ENCODE data around the gene LIX1.

LIX1 gene

DNA sequence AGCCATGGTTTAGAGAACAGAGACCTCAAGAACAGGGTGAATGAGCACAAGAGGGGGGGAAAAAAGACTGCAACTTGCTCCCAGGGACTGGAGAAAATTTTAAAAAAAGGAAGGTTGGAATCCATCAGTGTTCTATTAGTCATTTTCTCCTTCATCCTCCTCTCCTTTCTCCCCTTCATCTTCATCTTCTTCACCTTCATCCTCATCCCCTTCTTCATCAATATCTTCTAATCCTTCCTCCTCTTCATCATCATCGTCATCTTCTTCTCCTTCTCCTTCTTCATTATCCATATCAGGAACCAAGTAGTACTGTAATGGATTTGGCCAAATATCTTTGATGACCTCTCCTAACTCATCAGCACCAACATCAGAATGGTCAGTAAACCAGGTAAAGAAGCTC is 86.1 kb downstream of the LIX1 start:
- Histone ChIP-seq H4K91ac (ENCODE audit: low read length) (no peak overlapping the region), H3K4ac (ENCODE audit: low read depth in 1 of 2, low read length in 2 of 2) (no peak overlapping the region), H4K8ac (ENCODE audit: low read length) (no peak overlapping the region), H3K36me3 (ENCODE audit: control insufficient read depth in 1 of 2, insufficient read depth in 2 of 2, low read depth in 1 of 2, low read length in 2 of 2) (no peaks in the 10 kb centered on the region), H2BK15ac (ENCODE audit: low read depth, poor library complexity, severe bottlenecking) (no peak overlapping the region), H2BK120ac (ENCODE audit: low read depth, low read length) (no peak overlapping the region), H2AFZ (ENCODE audit: low read depth, low read length) (no peak overlapping the region), H3K23ac (ENCODE audit: low read length in 2 of 2) (no peak overlapping the region), H3K79me1 (replicated peaks; ENCODE audit: low read length, poor library complexity, severe bottlenecking) (no peaks in the 10 kb centered on the region), H2BK12ac (ENCODE audit: low read length in 2 of 2) (no peak overlapping the region), H3K14ac (ENCODE audit: low read length in 2 of 2) (no peak overlapping the region), H3K9me3 (ENCODE audit: control insufficient read depth, low read length) (peaks cover 14% of the 10 kb centered on the region), H3K18ac (ENCODE audit: low read depth in 1 of 2, low read length in 2 of 2) (no peak overlapping the region), H2AK5ac (ENCODE audit: low read length, severe bottlenecking) (no peak overlapping the region), H3K27me3 (ENCODE audit: control insufficient read depth in 1 of 2, insufficient read depth in 1 of 2, low read length in 2 of 2) (peaks cover 0 to 11% of the 10 kb centered on the region in 2 experiments), H3K4me1 (ENCODE audit: control insufficient read depth, insufficient read depth, low read depth, low read length) (no peaks in the 10 kb centered on the region), H3K4me3 (ENCODE audit: insufficient read depth in 1 of 2, low read depth in 1 of 2, low read length in 2 of 2) (no peak overlapping the region), H3K9ac (ENCODE audit: low read length) (no peak overlapping the region), H3K4me2 (ENCODE audit: low read length, poor library complexity, severe bottlenecking) (no peak overlapping the region), H2BK5ac (ENCODE audit: low read depth, low read length, poor library complexity, severe bottlenecking) (no peak overlapping the region), H3K27ac (ENCODE audit: low read length, poor library complexity, severe bottlenecking) (no peak overlapping the region)
- WGBS: 90% methylated on average over 1 of the region's 1 CpG
- no peak for DNase-seq

GRCh38 chr5:97049175-97049574 is 93.2 kb downstream of the LIX1 start:
- 79% methylated on average over 5 of the region's 7 CpGs for WGBS
- H3K4me2 ChIP-seq (ENCODE audit: low read length, poor library complexity, severe bottlenecking): no peak overlapping the region
- H3K79me1 ChIP-seq (replicated peaks; ENCODE audit: low read length, poor library complexity, severe bottlenecking): no peaks in the 10 kb centered on the region
- peaks cover 6% of the 10 kb centered on the region for H3K9me3 ChIP-seq (ENCODE audit: control insufficient read depth, low read length)
- H3K36me3 ChIP-seq (ENCODE audit: control insufficient read depth in 1 of 2, insufficient read depth in 2 of 2, low read depth in 1 of 2, low read length in 2 of 2): no peaks in the 10 kb centered on the region
- peaks cover 2% of the 10 kb centered on the region for H3K4me1 ChIP-seq (ENCODE audit: control insufficient read depth, insufficient read depth, low read depth, low read length)
- no peak overlapping the region for H2BK5ac ChIP-seq (ENCODE audit: low read depth, low read length, poor library complexity, severe bottlenecking)
- H3K14ac ChIP-seq (ENCODE audit: low read length in 2 of 2): no peak overlapping the region
- no peak overlapping the region for H3K4ac ChIP-seq (ENCODE audit: low read depth in 1 of 2, low read length in 2 of 2)
- no peak overlapping the region for H4K91ac ChIP-seq (ENCODE audit: low read length)
- H2AK5ac ChIP-seq (ENCODE audit: low read length, severe bottlenecking): no peak overlapping the region
- no peak overlapping the region for H2AFZ ChIP-seq (ENCODE audit: low read depth, low read length)
- H3K4me3 ChIP-seq (ENCODE audit: insufficient read depth in 1 of 2, low read depth in 1 of 2, low read length in 2 of 2): no peak overlapping the region
- peaks cover 0 to 13% of the 10 kb centered on the region in 2 experiments for H3K27me3 ChIP-seq (ENCODE audit: control insufficient read depth in 1 of 2, insufficient read depth in 1 of 2, low read length in 2 of 2)
- H3K27ac ChIP-seq (ENCODE audit: low read length, poor library complexity, severe bottlenecking): no peak overlapping the region
- H3K18ac ChIP-seq (ENCODE audit: low read depth in 1 of 2, low read length in 2 of 2): no peak overlapping the region
- no peak for DNase-seq
- H4K8ac ChIP-seq (ENCODE audit: low read length): no peak overlapping the region
- no peak overlapping the region for H2BK15ac ChIP-seq (ENCODE audit: low read depth, poor library complexity, severe bottlenecking)
- no peak overlapping the region for H2BK120ac ChIP-seq (ENCODE audit: low read depth, low read length)
- no peak overlapping the region for H3K9ac ChIP-seq (ENCODE audit: low read length)
- H3K23ac ChIP-seq (ENCODE audit: low read length in 2 of 2): no peak overlapping the region
- H2BK12ac ChIP-seq (ENCODE audit: low read length in 2 of 2): no peak overlapping the region

DNA sequence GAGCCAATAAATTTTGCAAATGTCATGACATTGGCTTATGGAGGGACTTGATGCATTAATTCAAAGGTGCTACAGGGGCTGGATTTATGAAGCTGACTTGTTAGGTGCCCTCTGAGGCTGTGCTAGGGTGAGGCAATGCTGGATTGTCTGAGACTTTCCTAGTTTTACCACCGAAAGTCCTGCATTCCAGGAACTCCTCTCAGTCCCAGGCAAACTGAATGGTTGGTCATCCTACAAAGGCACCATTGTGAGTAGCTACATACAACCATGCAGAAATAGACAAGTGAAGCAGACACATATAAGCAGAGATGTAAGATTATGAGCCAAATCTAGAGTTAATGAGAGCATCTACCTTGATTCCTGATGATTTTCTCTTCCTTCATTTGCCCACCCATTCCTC is 95.3 kb downstream of the LIX1 start:
- H3K4me2 ChIP-seq (ENCODE audit: low read length, poor library complexity, severe bottlenecking): no peak overlapping the region
- no peak overlapping the region for H3K23ac ChIP-seq (ENCODE audit: low read length in 2 of 2)
- H3K36me3 ChIP-seq (ENCODE audit: control insufficient read depth in 1 of 2, insufficient read depth in 2 of 2, low read depth in 1 of 2, low read length in 2 of 2): no peaks in the 10 kb centered on the region
- peaks cover 2% of the 10 kb centered on the region for H3K9me3 ChIP-seq (ENCODE audit: control insufficient read depth, low read length)
- peaks cover 0 to 13% of the 10 kb centered on the region in 2 experiments for H3K27me3 ChIP-seq (ENCODE audit: control insufficient read depth in 1 of 2, insufficient read depth in 1 of 2, low read length in 2 of 2)
- peaks cover 13% of the 10 kb centered on the region for H3K4me1 ChIP-seq (ENCODE audit: control insufficient read depth, insufficient read depth, low read depth, low read length)
- no peak overlapping the region for H2AFZ ChIP-seq (ENCODE audit: low read depth, low read length)
- H3K18ac ChIP-seq (ENCODE audit: low read depth in 1 of 2, low read length in 2 of 2): no peak overlapping the region
- peak overlapping the region; percentile 55 for H2AK5ac ChIP-seq (ENCODE audit: low read length, severe bottlenecking)
- no peak overlapping the region for H3K9ac ChIP-seq (ENCODE audit: low read length)
- H2BK12ac ChIP-seq (ENCODE audit: low read length in 2 of 2): no peak overlapping the region
- H3K27ac ChIP-seq (ENCODE audit: low read length, poor library complexity, severe bottlenecking): peak overlapping the region; percentile 15
- no peak overlapping the region for H2BK5ac ChIP-seq (ENCODE audit: low read depth, low read length, poor library complexity, severe bottlenecking)
- H3K4ac ChIP-seq (ENCODE audit: low read depth in 1 of 2, low read length in 2 of 2): no peak overlapping the region
- H3K14ac ChIP-seq (ENCODE audit: low read length in 2 of 2): no peak overlapping the region
- no peak overlapping the region for H3K4me3 ChIP-seq (ENCODE audit: insufficient read depth in 1 of 2, low read depth in 1 of 2, low read length in 2 of 2)
- no peak overlapping the region for H4K8ac ChIP-seq (ENCODE audit: low read length)
- H3K79me1 ChIP-seq (replicated peaks; ENCODE audit: low read length, poor library complexity, severe bottlenecking): no peaks in the 10 kb centered on the region
- WGBS: 71% methylated on average over 1 of the region's 1 CpG
- no peak overlapping the region for H2BK120ac ChIP-seq (ENCODE audit: low read depth, low read length)
- no peak overlapping the region for H2BK15ac ChIP-seq (ENCODE audit: low read depth, poor library complexity, severe bottlenecking)
- H4K91ac ChIP-seq (ENCODE audit: low read length): no peak overlapping the region
- DNase-seq: no peak

GRCh38 chr5:97046270-97046982 is 96.0 kb downstream of the LIX1 start:
- Histone ChIP-seq H3K27me3 (ENCODE audit: control insufficient read depth in 1 of 2, insufficient read depth in 1 of 2, low read length in 2 of 2) (peaks cover 0 to 13% of the 10 kb centered on the region in 2 experiments), H2BK12ac (ENCODE audit: low read length in 2 of 2) (no peak overlapping the region), H3K4me3 (ENCODE audit: insufficient read depth in 1 of 2, low read depth in 1 of 2, low read length in 2 of 2) (no peak overlapping the region), H3K18ac (ENCODE audit: low read depth in 1 of 2, low read length in 2 of 2) (no peak overlapping the region), H4K8ac (ENCODE audit: low read length) (no peak overlapping the region), H2BK120ac (ENCODE audit: low read depth, low read length) (no peak overlapping the region), H3K14ac (ENCODE audit: low read length in 2 of 2) (no peak overlapping the region), H3K23ac (ENCODE audit: low read length in 2 of 2) (no peak overlapping the region), H2BK5ac (ENCODE audit: low read depth, low read length, poor library complexity, severe bottlenecking) (no peak overlapping the region), H3K4me2 (ENCODE audit: low read length, poor library complexity, severe bottlenecking) (no peak overlapping the region), H2BK15ac (ENCODE audit: low read depth, poor library complexity, severe bottlenecking) (no peak overlapping the region), H3K27ac (ENCODE audit: low read length, poor library complexity, severe bottlenecking) (peak overlapping the region; percentile 23), H3K4me1 (ENCODE audit: control insufficient read depth, insufficient read depth, low read depth, low read length) (peaks cover 13% of the 10 kb centered on the region), H3K4ac (ENCODE audit: low read depth in 1 of 2, low read length in 2 of 2) (no peak overlapping the region), H3K36me3 (ENCODE audit: control insufficient read depth in 1 of 2, insufficient read depth in 2 of 2, low read depth in 1 of 2, low read length in 2 of 2) (no peaks in the 10 kb centered on the region), H3K79me1 (replicated peaks; ENCODE audit: low read length, poor library complexity, severe bottlenecking) (no peaks in the 10 kb centered on the region), H3K9me3 (ENCODE audit: control insufficient read depth, low read length) (no peaks in the 10 kb centered on the region), H3K9ac (ENCODE audit: low read length) (no peak overlapping the region), H2AK5ac (ENCODE audit: low read length, severe bottlenecking) (no peak overlapping the region), H2AFZ (ENCODE audit: low read depth, low read length) (no peak overlapping the region), H4K91ac (ENCODE audit: low read length) (no peak overlapping the region)
- no peak for DNase-seq
- WGBS: 84% methylated on average over 5 of the region's 7 CpGs
